C1 segment of cervical spinal cord (tissue), 14 donors: Measurements from ENCODE around the gene AGBL1.

Source experiments
- DNase-seq, 14 donors: peaks; one replicate each; lab custom pipeline; 2025; lab: John Stamatoyannopoulos, UW

The AGBL1 gene

GRCh38 chr15:86700864-86701610, 621.4 kb downstream of the AGBL1 start:
- DNase-seq: no peak

GRCh38 chr15:86701611-86701963, 621.9 kb downstream of the AGBL1 start:
- no peak for DNase-seq

- DNase-seq: no peak
These were observed 627.1 kb downstream of the AGBL1 start for GRCh38 chr15:86706813-86707212.

GRCh38 chr15:86711476-86711875, 631.8 kb downstream of the AGBL1 start:
- no peak for DNase-seq

GRCh38 chr15:86714241-86714640, 634.6 kb downstream of the AGBL1 start:
- no peak for DNase-seq

GRCh38 chr15:86725628-86726027, 646.0 kb downstream of the AGBL1 start:
- DNase-seq: no peak

- DNase-seq: no peak
These were observed 655.8 kb downstream of the AGBL1 start for GRCh38 chr15:86735247-86736040.

GRCh38 chr15:86741917-86742316, 662.2 kb downstream of the AGBL1 start:
- no peak for DNase-seq

- DNase-seq: no peak
These were observed 663.7 kb downstream of the AGBL1 start for GRCh38 chr15:86743283-86743903.

GRCh38 chr15:86744198-86744780, 664.6 kb downstream of the AGBL1 start:
- no peak for DNase-seq

- no peak for DNase-seq
These were observed 671.4 kb downstream of the AGBL1 start for GRCh38 chr15:86751116-86751515.

GRCh38 chr15:86754846-86755245, 675.2 kb downstream of the AGBL1 start:
- no peak for DNase-seq

- no peak for DNase-seq
These were observed 677.0 kb downstream of the AGBL1 start for GRCh38 chr15:86756688-86757087.

- DNase-seq: no peak
These were observed 680.3 kb downstream of the AGBL1 start for GRCh38 chr15:86759800-86760523.

- no peak for DNase-seq
These were observed 683.2 kb downstream of the AGBL1 start for GRCh38 chr15:86762874-86763273.

GRCh38 chr15:86764021-86764420, 684.4 kb downstream of the AGBL1 start:
- DNase-seq: no peak

- no peak for DNase-seq
These were observed 685.6 kb downstream of the AGBL1 start for GRCh38 chr15:86765281-86765680.

- DNase-seq: no peak
These were observed 692.8 kb downstream of the AGBL1 start for GRCh38 chr15:86772369-86773059.

GRCh38 chr15:86773736-86774135, 694.1 kb downstream of the AGBL1 start:
- peak in 1 of 14 donors; percentile 50 for DNase-seq

GRCh38 chr15:86776145-86776544, 696.5 kb downstream of the AGBL1 start:
- no peak for DNase-seq

GRCh38 chr15:86796521-86796920, 716.9 kb downstream of the AGBL1 start:
- DNase-seq: no peak
